ENCODE results near the gene PROS1. TPM values are rescaled to one million over a fixed set of nuclear protein-coding genes. Genes with fewer than 3 reads are reported as not detected.

Gene PROS1
- total and polyA plus RNA-seq, 12 donors = 13.0 to 147 (median 41.4) TPM

- ATAC-seq = no peak
- Histone ChIP-seq H3K4me3 (no peak overlapping the region), H3K27me3 (no peaks in the 10 kb centered on the region), H3K4me1 (peaks cover 0 to 20% (median 0%) of the 10 kb centered on the region in 9 donors), H3K9me3 (peaks cover 0 to 9% (median 0%) of the 10 kb centered on the region in 11 donors), H3K36me3 (no peaks in the 10 kb centered on the region), H3K27ac (no peak overlapping the region)
- WGBS, 2 donors = 91 to 100% methylated on average over 1 of the region's 1 CpG
- TF ChIP-seq, protein P1, sequence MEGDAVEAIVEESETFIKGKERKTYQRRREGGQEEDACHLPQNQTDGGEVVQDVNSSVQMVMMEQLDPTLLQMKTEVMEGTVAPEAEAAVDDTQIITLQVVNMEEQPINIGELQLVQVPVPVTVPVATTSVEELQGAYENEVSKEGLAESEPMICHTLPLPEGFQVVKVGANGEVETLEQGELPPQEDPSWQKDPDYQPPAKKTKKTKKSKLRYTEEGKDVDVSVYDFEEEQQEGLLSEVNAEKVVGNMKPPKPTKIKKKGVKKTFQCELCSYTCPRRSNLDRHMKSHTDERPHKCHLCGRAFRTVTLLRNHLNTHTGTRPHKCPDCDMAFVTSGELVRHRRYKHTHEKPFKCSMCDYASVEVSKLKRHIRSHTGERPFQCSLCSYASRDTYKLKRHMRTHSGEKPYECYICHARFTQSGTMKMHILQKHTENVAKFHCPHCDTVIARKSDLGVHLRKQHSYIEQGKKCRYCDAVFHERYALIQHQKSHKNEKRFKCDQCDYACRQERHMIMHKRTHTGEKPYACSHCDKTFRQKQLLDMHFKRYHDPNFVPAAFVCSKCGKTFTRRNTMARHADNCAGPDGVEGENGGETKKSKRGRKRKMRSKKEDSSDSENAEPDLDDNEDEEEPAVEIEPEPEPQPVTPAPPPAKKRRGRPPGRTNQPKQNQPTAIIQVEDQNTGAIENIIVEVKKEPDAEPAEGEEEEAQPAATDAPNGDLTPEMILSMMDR (IDR thresholded peaks at IDR 0.05) = no peak
- intact Hi-C loops (cut with DNase I) = no loop called here
- DNase-seq = no peak
Observed at GRCh38 chr3:93936549-93936948, 37.1 kb downstream of the PROS1 start.

DNA sequence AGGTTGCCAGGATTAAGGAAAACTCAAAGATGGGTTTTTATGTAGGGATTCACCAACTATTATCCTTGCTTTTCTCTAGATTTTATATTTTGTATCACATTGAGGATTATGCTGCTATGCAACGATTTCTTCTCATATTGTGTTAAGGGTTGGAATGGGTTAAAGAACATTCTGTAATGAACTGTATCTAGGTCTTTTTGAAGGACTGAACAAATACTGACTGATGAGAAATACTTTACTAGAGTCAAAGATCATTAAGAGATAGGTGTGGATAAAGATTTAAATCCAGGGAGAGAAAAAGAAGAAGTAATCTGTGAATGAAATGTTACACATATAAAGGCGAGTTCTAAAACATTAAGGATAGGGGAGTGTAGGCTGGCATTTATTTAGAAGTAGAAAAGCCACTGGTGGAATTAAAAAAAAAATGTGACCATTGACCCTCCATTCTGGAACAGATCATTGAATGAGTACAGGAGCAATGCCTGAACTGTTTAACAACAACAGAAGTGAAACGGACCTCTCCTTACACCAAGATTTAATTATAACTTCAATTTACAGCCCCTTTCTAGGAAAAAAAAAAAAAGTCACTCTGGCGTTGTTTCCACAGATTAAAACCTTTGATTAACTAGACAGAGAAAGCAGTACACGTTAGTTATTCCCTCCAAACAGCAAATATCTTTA lies 39.2 kb downstream of the PROS1 start:
- H3K4me1 ChIP-seq = peaks cover 0 to 20% (median 0%) of the 10 kb centered on the region in 9 donors
- H3K27ac ChIP-seq = no peak overlapping the region
- WGBS, 2 donors = 80 to 81% methylated on average over 5 of the region's 5 CpGs
- H3K36me3 ChIP-seq = no peaks in the 10 kb centered on the region
- TF ChIP-seq, protein P1 (IDR thresholded peaks at IDR 0.05) = no peak
- peaks cover 0 to 9% (median 0%) of the 10 kb centered on the region in 11 donors for H3K9me3 ChIP-seq
- DNase-seq (no peak), ATAC-seq (no peak)
- intact Hi-C loops (cut with DNase I) = no loop called here
- H3K4me3 ChIP-seq = no peak overlapping the region
- no peaks in the 10 kb centered on the region for H3K27me3 ChIP-seq

GRCh38 chr3:93931597-93932229 lies 42.0 kb downstream of the PROS1 start:
- ATAC-seq (peak in 5 of 8 donors; percentile 59 to 93 (median 81)), DNase-seq (peak in 1 of 2 donors; percentile 15)
- intact Hi-C loops (cut with DNase I) = no loop called here
- H3K36me3 ChIP-seq = peaks cover 0 to 4% (median 0%) of the 10 kb centered on the region in 9 donors
- WGBS, 2 donors = 92 to 95% methylated on average over 5 of the region's 5 CpGs
- TF ChIP-seq, protein P1 (IDR thresholded peaks at IDR 0.05) = no peak
- H3K9me3 ChIP-seq = peaks cover 0 to 5% (median 0%) of the 10 kb centered on the region in 11 donors
- H3K27ac ChIP-seq = peak overlapping the region in 2 of 10 donors; percentile 21 to 32
- H3K4me1 ChIP-seq = peaks cover 0 to 20% (median 0%) of the 10 kb centered on the region in 9 donors
- no peak overlapping the region for H3K4me3 ChIP-seq
- no peaks in the 10 kb centered on the region for H3K27me3 ChIP-seq

- DNase-seq = no peak
- Histone ChIP-seq H3K4me3 (no peak overlapping the region), H3K4me1 (peaks cover 0 to 20% (median 0%) of the 10 kb centered on the region in 9 donors), H3K9me3 (no peaks in the 10 kb centered on the region), H3K36me3 (peaks cover 0 to 14% (median 0%) of the 10 kb centered on the region in 9 donors), H3K27me3 (no peaks in the 10 kb centered on the region), H3K27ac (no peak overlapping the region)
- intact Hi-C loops (cut with DNase I) = no loop called here
- ATAC-seq = no peak
- 48 to 59% methylated on average over 3 of the region's 3 CpGs for WGBS, 2 donors
- TF ChIP-seq, protein P1 (IDR thresholded peaks at IDR 0.05) = no peak
Observed at GRCh38 chr3:93930041-93930440, 43.7 kb downstream of the PROS1 start.

Measured in heart right ventricle (tissue), 16 donors.